ENCODE results near the gene LGR6.

GRCh38 chr1:202291961-202292712 lies 98.5 kb downstream of the LGR6 start:
- TF ChIP-seq, protein P1, sequence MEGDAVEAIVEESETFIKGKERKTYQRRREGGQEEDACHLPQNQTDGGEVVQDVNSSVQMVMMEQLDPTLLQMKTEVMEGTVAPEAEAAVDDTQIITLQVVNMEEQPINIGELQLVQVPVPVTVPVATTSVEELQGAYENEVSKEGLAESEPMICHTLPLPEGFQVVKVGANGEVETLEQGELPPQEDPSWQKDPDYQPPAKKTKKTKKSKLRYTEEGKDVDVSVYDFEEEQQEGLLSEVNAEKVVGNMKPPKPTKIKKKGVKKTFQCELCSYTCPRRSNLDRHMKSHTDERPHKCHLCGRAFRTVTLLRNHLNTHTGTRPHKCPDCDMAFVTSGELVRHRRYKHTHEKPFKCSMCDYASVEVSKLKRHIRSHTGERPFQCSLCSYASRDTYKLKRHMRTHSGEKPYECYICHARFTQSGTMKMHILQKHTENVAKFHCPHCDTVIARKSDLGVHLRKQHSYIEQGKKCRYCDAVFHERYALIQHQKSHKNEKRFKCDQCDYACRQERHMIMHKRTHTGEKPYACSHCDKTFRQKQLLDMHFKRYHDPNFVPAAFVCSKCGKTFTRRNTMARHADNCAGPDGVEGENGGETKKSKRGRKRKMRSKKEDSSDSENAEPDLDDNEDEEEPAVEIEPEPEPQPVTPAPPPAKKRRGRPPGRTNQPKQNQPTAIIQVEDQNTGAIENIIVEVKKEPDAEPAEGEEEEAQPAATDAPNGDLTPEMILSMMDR (IDR thresholded peaks at IDR 0.05): no peak
- no peak for TF ChIP-seq POLR2A (IDR thresholded peaks at IDR 0.05)
